COLO668 (cell line): ENCODE data around the gene LDHAL6B.
A peak's percentile ranks its signal among the peaks of the same experiment; 100 is the strongest.

Source experiments
- DNase-seq: peaks from one replicate; lab custom pipeline; 2025; ENCODE audit not compliant: unreplicated experiment; lab: John Stamatoyannopoulos, UW

The LDHAL6B gene

DNA sequence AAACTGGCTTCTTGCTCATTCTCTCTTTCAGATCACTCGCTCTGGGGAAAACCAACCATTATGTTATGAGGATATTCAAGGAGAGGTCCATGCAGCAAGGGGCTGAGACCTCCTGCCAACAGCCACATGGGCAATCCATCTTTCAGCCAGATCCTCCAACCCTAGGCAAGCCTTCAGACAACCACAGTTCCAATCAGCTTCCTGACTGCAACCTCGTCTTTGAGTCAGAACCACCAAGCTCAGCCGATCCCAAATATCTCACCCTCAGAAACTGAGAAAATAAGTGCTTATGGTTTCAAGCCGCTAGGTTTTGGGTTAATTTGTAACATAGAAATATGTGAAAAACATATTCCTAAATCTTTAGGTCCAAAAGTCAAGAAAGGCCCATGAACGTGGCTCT lies 10.3 kb downstream of the LDHAL6B start:
- DNase-seq, result no peak

GRCh38 chr15:59217876-59218498 lies 11.3 kb downstream of the LDHAL6B start:
- DNase-seq, result no peak

GRCh38 chr15:59218710-59219109 lies 12.1 kb downstream of the LDHAL6B start:
- DNase-seq, result no peak

DNA sequence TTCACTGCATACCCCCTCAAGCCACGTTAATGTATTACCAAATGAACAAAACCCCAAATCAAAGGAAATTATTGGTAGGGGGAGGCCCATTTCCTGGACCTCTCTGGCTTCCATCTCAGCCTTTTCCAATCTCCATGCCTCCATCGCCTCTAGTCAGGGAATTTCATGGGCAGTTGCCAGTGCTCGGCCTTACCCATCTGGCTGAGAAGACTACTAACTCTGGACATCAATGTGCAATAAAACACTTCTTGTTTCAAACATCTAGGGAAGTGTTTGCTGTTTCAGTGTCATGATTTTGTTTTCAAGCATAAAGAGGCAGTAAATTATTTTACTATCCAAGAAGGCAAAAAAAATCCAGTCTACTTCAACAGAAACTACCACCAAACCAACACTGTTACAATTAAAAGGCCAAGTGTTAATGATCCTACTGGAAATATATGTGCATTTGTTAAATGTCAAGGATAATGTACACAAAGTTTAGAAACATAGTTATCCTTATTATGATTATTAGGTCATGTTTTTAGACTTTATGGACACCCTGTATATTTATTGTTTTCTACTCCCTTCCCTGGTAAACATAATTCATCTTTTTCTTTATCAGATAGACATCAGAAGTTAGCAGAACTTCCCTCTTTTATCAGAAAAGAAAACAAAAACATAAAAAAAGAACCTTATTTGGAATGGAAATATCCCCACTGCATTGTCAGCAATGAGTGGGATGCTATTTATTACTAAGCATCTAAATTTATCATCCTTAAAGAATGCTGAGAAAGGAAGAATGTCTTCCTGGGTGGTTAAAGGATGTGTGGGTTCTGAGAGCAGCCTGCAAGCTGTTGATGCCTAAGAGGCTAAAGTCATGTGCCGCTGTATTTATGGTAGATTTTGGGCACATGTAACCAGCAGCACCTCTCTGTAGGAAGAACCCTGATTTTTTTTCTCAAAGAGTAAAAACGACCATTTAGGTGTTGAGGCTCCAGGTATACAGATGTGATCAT lies 15.2 kb downstream of the LDHAL6B start:
- no peak for DNase-seq

GRCh38 chr15:59222906-59223550 lies 16.4 kb downstream of the LDHAL6B start:
- no peak for DNase-seq

DNA sequence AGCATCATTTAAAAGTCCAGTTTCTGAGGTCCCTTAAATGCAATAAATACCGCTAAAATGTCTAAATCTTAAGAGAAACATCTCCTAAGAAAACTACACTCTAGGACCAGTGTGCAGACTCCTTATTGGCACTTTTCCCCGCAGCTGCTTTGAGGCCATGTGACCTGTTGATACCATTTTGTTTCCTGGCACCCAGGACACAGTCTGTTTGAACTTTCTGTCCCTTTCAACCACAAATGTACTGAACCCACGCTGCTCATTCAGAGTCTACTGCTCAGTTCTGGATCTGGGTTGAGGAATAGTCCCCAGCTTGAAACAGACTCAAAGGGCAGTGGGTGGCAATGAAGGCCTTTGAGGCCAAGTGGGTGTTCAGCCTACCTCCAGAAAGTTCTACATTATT lies 17.1 kb downstream of the LDHAL6B start:
- no peak for DNase-seq

DNA sequence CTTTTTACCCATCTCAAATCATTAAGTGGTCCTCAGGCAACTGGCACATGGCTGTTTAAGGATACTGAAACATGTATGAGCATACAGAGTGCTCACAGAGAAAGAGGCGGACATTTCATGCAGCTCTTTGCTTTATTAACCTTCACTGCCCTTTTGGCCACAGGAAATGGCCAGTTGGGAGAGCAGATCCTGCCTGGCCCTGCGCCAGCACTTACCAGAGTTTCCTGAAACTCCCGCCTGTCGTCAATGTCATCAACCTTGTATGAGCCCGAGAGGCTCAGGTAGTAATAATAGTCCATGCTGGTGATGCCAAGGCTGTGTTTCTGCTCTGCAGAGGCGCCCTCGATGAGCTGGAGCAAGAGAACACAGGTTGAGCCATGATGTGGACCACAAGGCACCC lies 17.8 kb downstream of the LDHAL6B start:
- no peak for DNase-seq

DNA sequence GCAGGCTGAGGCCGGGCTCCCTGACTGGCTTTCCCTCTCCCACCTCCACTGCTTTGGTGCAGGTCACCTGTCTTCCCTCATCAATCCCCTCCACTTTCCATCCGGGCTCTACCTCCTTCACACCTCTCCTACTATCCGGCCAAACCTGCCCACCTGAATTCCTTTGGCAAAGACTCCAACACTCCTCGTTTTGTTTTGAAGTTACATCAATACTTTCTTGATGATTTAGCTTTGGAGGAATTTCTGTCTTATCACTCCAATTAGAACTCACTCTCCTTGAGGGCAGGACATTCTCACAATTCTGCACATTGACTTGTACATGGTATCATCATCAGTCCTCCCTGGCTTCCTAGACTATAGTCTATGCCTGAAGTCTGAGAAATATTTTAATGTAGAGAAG lies 20.4 kb downstream of the LDHAL6B start:
- DNase-seq, result no peak

- no peak for DNase-seq
These were observed 22.4 kb downstream of the LDHAL6B start for GRCh38 chr15:59229015-59229414.

- DNase-seq, result no peak
These were observed 22.8 kb downstream of the LDHAL6B start for GRCh38 chr15:59229453-59229852.

DNA sequence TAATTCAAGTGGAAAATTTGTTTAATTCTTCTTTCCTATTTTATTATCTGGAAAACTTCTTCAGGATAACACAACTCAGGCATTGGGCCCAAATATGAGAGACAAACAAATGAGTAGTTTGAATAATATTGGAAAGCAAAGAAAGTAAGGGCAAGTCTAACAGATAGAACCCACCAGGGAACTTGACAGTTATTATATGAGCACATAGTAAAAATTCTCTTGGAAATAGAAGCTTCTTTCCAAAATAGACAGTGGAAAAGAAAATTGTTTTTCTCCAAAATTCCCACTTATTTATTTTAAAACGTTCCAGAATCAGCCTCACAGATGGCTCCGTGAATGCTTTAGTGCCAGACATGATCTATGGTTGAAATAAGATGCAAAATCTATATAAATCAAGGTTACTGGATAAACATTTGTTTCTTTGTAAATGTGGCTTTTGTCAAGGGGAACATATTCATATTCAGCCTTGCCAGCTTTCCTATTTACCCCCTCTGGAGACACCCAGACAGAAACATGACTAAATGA lies 23.9 kb downstream of the LDHAL6B start:
- DNase-seq, result no peak

DNA sequence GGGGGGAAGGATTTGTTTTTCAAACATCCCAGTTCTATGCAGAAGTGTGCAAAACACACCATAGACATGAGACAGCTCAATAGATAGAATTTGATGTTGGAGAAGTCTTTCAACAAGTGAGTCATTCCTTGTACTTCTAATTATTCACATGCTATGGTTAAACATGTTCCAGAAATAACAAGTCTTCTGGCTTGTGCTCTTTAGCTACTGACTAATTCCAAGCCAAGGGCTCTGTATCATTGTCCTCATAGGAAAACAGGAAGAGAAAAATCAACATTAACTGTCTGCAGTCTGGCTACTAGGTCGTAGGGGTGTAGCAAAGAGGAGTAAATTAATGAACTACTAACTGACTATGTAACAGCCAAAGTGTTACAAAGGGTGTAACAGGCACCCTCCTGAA lies 25.8 kb downstream of the LDHAL6B start:
- no peak for DNase-seq

DNA sequence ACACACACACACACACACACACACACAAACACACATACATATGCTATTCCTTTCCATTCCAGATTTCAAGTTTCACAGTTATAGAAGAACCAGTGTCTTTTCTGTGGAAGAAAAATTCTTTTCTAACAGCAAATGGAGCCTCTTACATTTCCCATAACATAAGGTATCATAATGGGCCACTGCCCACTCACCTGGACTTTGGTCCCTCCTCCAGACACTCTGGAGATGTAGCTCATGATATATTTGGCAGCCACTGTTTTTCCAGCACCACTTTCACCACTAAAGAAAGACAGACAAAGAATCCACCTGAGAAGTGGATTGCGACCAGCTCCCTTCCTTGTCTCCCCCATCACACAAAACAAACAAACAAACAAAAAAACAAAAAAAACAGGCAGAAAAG lies 29.8 kb downstream of the LDHAL6B start:
- DNase-seq, result no peak

DNA sequence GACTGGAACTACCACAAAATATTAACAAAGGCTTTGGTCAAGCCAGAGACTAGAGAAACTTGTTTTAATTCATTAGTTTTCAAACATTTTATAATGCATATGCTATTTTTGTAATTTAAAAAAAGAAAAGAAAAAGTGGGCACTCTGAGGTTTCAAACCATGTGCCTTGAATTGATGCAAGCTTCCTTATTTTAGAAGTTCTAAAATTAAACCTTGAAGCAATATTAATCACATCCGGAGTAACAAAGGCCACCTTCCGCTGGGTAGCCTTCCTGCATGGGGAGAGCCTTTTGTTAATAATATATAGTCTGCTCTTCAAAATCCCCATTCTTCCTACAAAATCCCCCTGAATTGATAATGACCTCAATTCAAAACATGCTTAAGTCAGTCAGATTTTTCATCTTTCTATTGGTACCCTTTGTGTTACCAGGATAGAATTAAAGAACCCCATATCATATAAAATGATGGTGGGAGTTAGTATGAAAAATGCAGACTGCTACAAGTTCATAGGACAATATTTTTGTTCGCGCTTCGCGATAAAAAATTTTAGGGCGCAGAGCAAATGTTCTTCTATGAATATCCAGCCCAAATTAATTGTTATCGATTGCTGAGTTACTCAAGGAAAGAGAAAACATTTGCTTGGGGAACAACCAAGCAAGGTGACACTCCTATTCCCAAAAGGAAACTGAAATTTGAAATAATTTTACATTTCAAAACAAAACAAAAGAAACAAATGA lies 30.6 kb downstream of the LDHAL6B start:
- DNase-seq, result no peak

GRCh38 chr15:59237924-59238331 lies 31.3 kb downstream of the LDHAL6B start:
- no peak for DNase-seq

DNA sequence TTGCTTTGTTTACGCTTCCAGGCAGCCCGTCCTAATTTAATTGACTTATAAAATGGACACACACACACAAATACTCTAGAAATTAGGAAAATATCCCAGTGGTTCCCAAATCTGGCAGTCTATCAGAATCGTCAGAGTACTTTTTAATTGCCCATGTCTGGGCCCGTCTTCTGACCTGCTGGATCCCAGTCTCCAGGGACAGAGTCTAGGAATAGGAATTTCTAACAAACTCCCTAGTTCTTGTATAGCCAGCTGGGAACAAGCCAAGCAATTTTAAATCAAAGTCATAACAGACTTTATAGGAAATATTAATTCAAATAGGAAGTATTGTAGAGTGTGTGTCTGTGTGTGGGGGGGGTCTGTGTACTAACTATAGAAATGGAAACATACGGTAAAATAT lies 33.4 kb downstream of the LDHAL6B start:
- no peak for DNase-seq

GRCh38 chr15:59242649-59243048 lies 36.0 kb downstream of the LDHAL6B start:
- DNase-seq, result no peak

DNA sequence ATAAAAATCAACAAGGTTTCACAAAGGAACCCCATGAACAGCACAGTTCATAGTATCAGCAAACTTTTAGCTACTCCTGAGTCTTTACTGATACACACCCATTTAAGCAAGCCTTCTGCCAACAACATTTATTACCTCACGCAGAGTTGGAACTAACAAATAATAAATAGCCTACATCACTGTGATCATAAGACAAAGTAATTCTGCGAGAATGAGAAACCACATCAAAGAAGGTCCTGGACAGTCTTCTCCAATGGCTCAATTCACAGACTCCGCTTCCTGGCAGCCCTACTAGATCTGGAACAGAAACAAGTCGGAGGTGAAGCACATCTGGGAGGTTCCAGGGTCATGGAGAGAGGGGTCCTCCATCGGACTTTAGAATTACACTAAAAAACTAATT lies 37.0 kb downstream of the LDHAL6B start:
- no peak for DNase-seq

DNA sequence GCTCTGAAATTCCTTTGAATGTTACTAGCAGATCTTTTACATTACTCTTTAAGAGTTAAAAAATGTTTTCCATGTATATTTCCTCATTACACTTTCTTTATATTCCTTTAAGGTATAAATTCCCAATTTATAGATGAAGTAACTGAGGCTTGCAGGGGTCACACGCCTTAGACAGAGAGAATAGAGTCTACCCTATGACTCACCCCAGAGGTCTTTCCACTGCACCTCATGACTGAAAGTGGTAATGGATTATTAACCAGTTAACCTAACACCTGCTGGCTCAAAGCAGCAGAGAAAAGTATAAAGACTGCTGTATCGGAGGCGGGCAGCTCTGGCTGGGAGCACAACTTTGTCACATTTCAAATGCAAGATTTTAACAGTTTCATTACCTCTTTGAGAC lies 37.7 kb downstream of the LDHAL6B start:
- no peak for DNase-seq

DNA sequence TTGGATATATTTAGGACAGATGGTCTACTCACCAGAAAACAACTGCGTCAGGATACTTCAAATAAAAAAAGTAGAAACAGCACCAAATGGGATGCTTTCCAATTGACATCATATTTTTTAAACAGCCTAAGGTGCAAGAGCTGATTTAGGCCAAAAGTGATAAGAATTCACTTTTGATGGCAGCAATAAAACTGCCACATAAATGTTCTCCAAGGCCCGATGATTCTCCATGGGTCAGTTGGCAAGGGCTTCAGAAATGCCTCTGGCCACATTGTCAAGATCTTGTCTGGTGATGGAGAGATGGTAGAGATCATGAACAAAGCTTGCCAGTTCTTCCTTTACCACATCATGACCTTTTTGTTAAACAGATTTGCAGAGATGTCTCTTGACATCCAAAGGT lies 38.9 kb downstream of the LDHAL6B start:
- DNase-seq, result no peak

- DNase-seq, result peak; percentile 44
These were observed 40.7 kb downstream of the LDHAL6B start for GRCh38 chr15:59247364-59247763.
